ENCODE results near the gene TSTD1.
"Not testable (repeated sequence)": the region's sequence is repeated elsewhere in the genome, so short reads cannot be mapped to it uniquely, and the experiment has no call there.

TSTD1 gene

GRCh38 chr1:161007369-161007768, 31.4 kb downstream of the TSTD1 start:
- no peak for DNase-seq (ENCODE audit: low read depth)

GRCh38 chr1:161006563-161006962, 32.2 kb downstream of the TSTD1 start:
- DNase-seq (ENCODE audit: low read depth), result no peak

GRCh38 chr1:161001525-161001924, 37.2 kb downstream of the TSTD1 start:
- DNase-seq (ENCODE audit: low read depth), result no peak

GRCh38 chr1:161000736-161001480, 37.9 kb downstream of the TSTD1 start:
- no peak for DNase-seq (ENCODE audit: low read depth)

GRCh38 chr1:160999376-160999775, 39.4 kb downstream of the TSTD1 start:
- DNase-seq (ENCODE audit: low read depth), result no peak

GRCh38 chr1:160997323-160998038, 41.3 kb downstream of the TSTD1 start:
- peak; percentile 10 for DNase-seq (ENCODE audit: low read depth)

- no peak for DNase-seq (ENCODE audit: low read depth)
Observed at GRCh38 chr1:160996178-160996577, 42.6 kb downstream of the TSTD1 start.

- DNase-seq (ENCODE audit: low read depth), result no peak
Observed at GRCh38 chr1:160993544-160994193, 45.1 kb downstream of the TSTD1 start.

GRCh38 chr1:160992036-160992435, 46.7 kb downstream of the TSTD1 start:
- DNase-seq (ENCODE audit: low read depth), result not testable (repeated sequence)
